Suprapubic skin (tissue), 4 donors: ENCODE data around the gene EPB41L4A.

Source experiments
- POLR2A ChIP-seq, 2 donors: fragments of 450-650 bp; IDR thresholded peaks; one replicate each; pipeline ENCODE4 v1.6.1; 2017; ENCODE audit warnings: antibody characterized with exemption in 2 of 2, mild to moderate bottlenecking in 2 of 2, moderate library complexity in 2 of 2
- POLR2AphosphoS5 ChIP-seq, 3 donors: sonication (generic); formaldehyde crosslinking; IDR thresholded peaks; one replicate each; pipeline ENCODE4 v1.6.1; 2017; ENCODE audit warnings: antibody characterized with exemption in 3 of 3
- TF ChIP-seq, protein P1 (sequence below), 2 donors: fragments of 200-600 bp in 1 of 2; fragments of 450-650 bp in 1 of 2; sonication (generic) in 1 of 2; IDR thresholded peaks; one replicate each; pipeline ENCODE4 v1.5.1; 2016 to 2019; ENCODE audit warnings: antibody characterized with exemption in 2 of 2, mild to moderate bottlenecking in 1 of 2, moderate library complexity in 1 of 2

DNA sequence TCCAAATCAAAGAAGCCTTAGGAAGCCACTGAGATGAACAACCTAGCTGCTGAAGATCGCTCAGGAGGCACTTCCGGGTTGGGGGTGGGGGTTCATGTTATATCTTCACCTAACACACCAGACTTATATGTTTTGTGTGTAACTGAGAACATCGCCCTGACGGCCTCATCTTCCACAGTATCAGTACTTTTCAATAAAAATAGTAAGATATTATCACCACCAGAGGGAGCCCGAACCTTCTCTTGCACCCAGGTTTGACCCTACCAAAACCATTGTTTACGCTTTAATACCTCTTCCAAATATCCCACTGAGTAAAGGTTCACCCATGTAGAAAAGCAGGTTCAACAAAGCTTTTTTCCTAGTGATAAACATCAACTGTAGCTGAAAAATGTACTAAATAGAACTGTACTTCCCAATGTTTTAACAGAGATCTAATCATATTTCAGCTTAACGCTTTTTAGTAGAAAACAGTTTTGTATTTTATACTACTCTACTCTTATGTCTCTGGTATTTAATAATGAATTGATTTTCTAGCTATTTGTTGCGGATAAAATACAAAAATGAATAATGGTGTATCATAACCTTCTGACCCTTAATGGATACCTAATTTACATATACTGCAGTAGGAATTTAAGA, 244.0 kb downstream of the EPB41L4A start:
- TF ChIP-seq, protein P1, sequence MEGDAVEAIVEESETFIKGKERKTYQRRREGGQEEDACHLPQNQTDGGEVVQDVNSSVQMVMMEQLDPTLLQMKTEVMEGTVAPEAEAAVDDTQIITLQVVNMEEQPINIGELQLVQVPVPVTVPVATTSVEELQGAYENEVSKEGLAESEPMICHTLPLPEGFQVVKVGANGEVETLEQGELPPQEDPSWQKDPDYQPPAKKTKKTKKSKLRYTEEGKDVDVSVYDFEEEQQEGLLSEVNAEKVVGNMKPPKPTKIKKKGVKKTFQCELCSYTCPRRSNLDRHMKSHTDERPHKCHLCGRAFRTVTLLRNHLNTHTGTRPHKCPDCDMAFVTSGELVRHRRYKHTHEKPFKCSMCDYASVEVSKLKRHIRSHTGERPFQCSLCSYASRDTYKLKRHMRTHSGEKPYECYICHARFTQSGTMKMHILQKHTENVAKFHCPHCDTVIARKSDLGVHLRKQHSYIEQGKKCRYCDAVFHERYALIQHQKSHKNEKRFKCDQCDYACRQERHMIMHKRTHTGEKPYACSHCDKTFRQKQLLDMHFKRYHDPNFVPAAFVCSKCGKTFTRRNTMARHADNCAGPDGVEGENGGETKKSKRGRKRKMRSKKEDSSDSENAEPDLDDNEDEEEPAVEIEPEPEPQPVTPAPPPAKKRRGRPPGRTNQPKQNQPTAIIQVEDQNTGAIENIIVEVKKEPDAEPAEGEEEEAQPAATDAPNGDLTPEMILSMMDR (IDR thresholded peaks at IDR 0.05), result peak; percentile 31 to 43
- no peak for TF ChIP-seq POLR2AphosphoS5 (IDR thresholded peaks at IDR 0.05)
- no peak for TF ChIP-seq POLR2A (IDR thresholded peaks at IDR 0.05)
